ENCODE results near the gene RNF19B. TPM values are rescaled to one million over a fixed set of nuclear protein-coding genes. Genes with fewer than 3 reads are reported as not detected.
A peak's percentile ranks its signal among the peaks of the same experiment; 100 is the strongest.
"Not testable (repeated sequence)": the region's sequence is repeated elsewhere in the genome, so short reads cannot be mapped to it uniquely, and the experiment has no call there.

Gene RNF19B
- total RNA-seq, 2 experiments from 2014 or later: 14.0 to 15.8 TPM

DNA sequence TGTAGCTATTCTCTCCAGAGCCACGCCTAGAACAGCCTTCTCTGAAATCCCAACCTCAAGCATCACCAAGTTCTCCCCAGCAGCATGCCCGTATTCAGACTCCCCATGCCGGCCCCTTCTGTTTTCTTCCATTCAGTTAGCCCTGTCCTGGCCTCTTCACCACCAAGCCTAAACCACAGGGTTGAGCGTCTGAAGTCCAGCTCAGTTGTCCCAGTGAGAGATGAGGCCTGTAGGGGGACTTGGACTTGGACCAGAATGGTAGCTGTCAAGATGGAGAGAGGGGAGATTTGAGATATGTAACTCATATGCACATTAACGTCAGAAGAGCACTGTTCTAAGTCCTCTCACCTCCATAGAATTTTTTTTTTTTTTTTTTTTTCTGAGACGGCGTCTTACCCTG, 58.0 kb downstream of the RNF19B start:
- Mint-ChIP-seq H3K27me3 (ENCODE audit: low read depth) (peaks cover 45% of the 10 kb centered on the region), H3K4me3 (no peak overlapping the region), H3K9me3 (ENCODE audit: insufficient read depth) (no peaks in the 10 kb centered on the region), H3K36me3 (ENCODE audit: low read depth) (peaks cover 2% of the 10 kb centered on the region), H3K27ac (no peak overlapping the region), H3K4me1 (ENCODE audit: low read depth) (peaks cover 3% of the 10 kb centered on the region)
- no peak for DNase-seq
- POLR2A ChIA-PET: no interaction called here
- no peak for ATAC-seq
- CTCF ChIA-PET: no interaction called here

DNA sequence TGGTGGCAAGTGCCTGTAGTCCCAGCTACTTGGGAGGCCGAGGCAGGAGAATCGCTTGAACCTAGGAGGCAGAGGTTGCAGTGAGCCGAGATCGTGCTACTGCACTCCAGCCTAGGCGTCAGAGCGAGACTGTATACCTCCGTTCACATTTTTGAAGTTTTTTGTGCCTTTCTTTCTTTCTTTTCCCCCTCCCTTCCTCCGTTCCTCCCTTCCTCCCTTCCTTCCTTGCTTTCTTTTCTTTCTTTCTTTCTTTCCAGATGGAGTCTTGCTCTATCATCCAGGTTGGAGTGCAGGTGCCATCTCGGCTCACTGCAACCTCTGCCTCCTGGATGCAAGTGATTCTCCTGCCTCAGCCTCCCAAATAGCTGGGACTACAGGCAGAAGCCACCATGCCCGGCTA, 59.0 kb downstream of the RNF19B start:
- POLR2A ChIA-PET: not testable (repeated sequence)

DNA sequence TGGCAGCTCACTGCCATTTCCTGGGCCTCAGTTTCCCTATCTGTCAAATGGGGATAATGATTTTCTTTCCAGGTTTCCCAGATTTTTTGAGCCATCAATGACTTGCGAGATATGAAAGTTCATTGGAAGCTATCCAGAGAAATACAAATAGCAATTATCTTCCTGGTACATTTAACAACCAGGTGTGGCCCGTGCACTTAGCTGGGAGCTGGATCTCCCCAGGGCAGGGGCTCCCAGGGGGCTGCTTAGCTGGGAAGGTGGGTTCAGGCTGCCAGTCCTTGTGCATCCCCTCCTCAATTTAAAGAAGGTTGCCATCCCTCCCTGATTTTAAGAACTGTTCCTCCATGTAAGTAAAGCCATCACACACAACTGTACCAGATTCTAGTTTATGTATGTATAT, 59.8 kb downstream of the RNF19B start:
- Mint-ChIP-seq H3K27ac (no peak overlapping the region), H3K9me3 (ENCODE audit: insufficient read depth) (no peaks in the 10 kb centered on the region), H3K4me3 (no peak overlapping the region), H3K27me3 (ENCODE audit: low read depth) (peaks cover 52% of the 10 kb centered on the region), H3K4me1 (ENCODE audit: low read depth) (peaks cover 6% of the 10 kb centered on the region), H3K36me3 (ENCODE audit: low read depth) (peaks cover 2% of the 10 kb centered on the region)
- DNase-seq (no peak), ATAC-seq (no peak)
- CTCF ChIA-PET: interaction anchor here (0.7 to 1.5 kb wide), 3 partner anchors 18 to 455 kb away, joined by 3 read pairs; partner anchors contain the start of gene HPCA
- POLR2A ChIA-PET: interaction anchor here (0.5 kb wide), 1 partner anchor 13 kb away, joined by 3 read pairs; no protein-coding TSS in a partner anchor

More for the DNA sequence above, 59.0 kb downstream of the RNF19B start:
- not testable (repeated sequence) for H3K9me3 Mint-ChIP-seq (ENCODE audit: insufficient read depth); H3K4me1 Mint-ChIP-seq (ENCODE audit: low read depth); H3K27ac Mint-ChIP-seq; H3K36me3 Mint-ChIP-seq (ENCODE audit: low read depth); DNase-seq; ATAC-seq; H3K4me3 Mint-ChIP-seq
- CTCF ChIA-PET: interaction anchor here (1.5 kb wide), 2 partner anchors 19 to 149 kb away, joined by 3 read pairs; partner anchors contain the start of gene HPCA
- peaks cover 50% of the 10 kb centered on the region for H3K27me3 Mint-ChIP-seq (ENCODE audit: low read depth)

DNA sequence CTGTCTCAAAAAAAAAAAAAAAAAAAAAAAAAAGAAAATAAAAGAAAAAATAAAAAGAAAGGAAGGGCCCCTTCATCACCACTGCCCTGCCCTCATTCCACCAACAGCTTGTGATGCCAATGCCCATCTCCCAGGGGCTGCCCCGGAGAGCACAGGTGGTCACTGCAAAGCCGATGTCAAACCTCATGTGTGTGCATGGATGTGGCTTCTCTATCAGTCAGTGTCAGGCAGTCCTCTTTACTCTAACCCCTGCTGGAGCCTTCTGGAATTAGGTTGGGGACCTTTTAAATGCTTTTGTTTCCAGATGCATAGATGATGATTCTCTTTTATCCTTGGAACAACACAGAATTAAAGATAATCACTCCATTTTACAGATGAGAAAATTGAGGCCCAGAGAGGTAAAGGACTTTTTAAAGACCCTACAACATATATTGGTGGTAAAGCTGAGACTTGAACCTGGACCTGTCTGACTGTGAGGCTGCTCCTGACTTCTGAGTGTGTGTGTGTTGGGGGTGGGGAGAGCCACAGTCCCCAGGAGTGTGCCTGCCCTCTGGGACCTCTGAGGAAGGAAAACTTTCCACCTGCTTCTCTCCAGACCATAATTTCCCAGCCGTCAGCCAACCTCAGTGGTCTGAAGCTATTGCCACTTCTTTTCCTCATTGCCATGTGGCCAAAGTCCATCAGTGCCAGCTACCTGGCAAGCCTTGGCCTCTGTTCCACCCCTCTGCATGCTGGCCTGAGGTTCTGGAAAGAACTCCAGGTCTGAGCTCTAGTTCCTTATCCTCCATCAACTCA, 60.4 kb downstream of the RNF19B start:
- H3K4me3 Mint-ChIP-seq: no peak overlapping the region
- DNase-seq: no peak
- H3K27ac Mint-ChIP-seq: no peak overlapping the region
- CTCF ChIA-PET: interaction anchor here (0.7 to 1.5 kb wide), 3 partner anchors 18 to 456 kb away, joined by 3 read pairs; partner anchors contain the start of gene HPCA
- POLR2A ChIA-PET: interaction anchor here (0.5 kb wide), 1 partner anchor 14 kb away, joined by 3 read pairs; no protein-coding TSS in a partner anchor
- peaks cover 2% of the 10 kb centered on the region for H3K36me3 Mint-ChIP-seq (ENCODE audit: low read depth)
- no peak for ATAC-seq
- H3K27me3 Mint-ChIP-seq (ENCODE audit: low read depth): peaks cover 50% of the 10 kb centered on the region
- H3K9me3 Mint-ChIP-seq (ENCODE audit: insufficient read depth): no peaks in the 10 kb centered on the region
- peaks cover 6% of the 10 kb centered on the region for H3K4me1 Mint-ChIP-seq (ENCODE audit: low read depth)

DNA sequence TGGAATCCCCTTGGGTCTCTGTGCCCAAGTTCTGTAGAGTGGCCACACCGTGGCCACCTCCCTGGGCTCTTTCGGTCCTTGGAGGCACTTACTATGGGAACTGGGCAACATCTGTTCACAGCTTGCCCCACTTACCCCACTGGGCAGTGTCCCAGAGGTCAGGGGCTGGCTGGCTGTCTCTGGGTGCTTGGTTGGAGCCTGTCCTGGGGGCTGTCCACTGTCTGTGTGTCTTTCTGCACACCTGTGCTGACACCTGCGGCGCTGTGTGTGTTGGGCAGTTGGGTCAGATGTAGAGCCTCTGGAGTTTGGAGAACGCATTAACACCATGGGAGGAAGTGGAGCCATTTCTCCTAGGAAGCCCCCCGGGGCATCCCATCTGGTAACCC, 62.1 kb downstream of the RNF19B start:
- POLR2A ChIA-PET: no interaction called here
- Mint-ChIP-seq H3K4me3 (no peak overlapping the region), H3K4me1 (ENCODE audit: low read depth) (peaks cover 6% of the 10 kb centered on the region), H3K27ac (no peak overlapping the region), H3K9me3 (ENCODE audit: insufficient read depth) (no peaks in the 10 kb centered on the region), H3K27me3 (ENCODE audit: low read depth) (peaks cover 56% of the 10 kb centered on the region), H3K36me3 (ENCODE audit: low read depth) (peaks cover 2% of the 10 kb centered on the region)
- ATAC-seq (no peak), DNase-seq (no peak)
- CTCF ChIA-PET: no interaction called here

DNA sequence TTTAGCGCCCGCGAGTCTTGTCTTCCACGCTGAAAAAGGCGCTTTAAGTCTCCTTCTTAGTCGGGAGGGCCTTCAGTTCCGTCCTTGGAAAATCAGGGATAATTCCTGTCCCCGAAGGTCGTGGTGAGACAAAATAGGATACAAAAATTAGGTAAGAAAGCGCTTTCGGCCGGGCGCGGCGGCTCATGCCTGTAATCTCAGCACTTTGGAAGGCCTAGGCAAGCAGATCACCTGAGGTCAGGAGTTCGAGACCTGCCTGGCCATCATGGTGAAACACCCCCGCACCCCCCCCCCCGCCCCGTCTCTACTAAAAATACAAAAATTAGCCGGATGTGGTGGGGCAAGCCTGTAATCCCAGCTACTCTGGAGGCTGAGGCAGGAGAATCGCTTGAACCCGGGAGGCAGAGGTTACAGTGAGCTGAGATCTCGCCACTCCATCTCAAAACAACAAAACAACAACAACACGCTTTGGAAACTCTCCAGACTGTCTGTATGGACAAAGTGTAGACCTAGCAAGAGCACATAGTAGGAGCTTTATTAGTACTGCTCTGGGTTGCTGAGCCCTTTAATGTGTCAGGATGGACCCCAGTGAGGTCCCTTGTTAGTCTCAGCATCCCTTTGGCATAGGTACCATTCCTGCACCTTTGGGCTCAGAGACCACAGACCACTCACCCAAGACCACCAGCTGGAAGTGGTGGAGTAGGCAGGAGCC, 62.6 kb downstream of the RNF19B start:
- Mint-ChIP-seq H3K27me3 (ENCODE audit: low read depth) (peaks cover 61% of the 10 kb centered on the region), H3K4me1 (ENCODE audit: low read depth) (peaks cover 6% of the 10 kb centered on the region), H3K9me3 (ENCODE audit: insufficient read depth) (no peaks in the 10 kb centered on the region), H3K4me3 (peak overlapping the region; percentile 58), H3K27ac (no peak overlapping the region), H3K36me3 (ENCODE audit: low read depth) (peaks cover 2% of the 10 kb centered on the region)
- ChIA-PET CTCF (no interaction called here), POLR2A (no interaction called here)
- DNase-seq: no peak
- no peak for ATAC-seq

DNA sequence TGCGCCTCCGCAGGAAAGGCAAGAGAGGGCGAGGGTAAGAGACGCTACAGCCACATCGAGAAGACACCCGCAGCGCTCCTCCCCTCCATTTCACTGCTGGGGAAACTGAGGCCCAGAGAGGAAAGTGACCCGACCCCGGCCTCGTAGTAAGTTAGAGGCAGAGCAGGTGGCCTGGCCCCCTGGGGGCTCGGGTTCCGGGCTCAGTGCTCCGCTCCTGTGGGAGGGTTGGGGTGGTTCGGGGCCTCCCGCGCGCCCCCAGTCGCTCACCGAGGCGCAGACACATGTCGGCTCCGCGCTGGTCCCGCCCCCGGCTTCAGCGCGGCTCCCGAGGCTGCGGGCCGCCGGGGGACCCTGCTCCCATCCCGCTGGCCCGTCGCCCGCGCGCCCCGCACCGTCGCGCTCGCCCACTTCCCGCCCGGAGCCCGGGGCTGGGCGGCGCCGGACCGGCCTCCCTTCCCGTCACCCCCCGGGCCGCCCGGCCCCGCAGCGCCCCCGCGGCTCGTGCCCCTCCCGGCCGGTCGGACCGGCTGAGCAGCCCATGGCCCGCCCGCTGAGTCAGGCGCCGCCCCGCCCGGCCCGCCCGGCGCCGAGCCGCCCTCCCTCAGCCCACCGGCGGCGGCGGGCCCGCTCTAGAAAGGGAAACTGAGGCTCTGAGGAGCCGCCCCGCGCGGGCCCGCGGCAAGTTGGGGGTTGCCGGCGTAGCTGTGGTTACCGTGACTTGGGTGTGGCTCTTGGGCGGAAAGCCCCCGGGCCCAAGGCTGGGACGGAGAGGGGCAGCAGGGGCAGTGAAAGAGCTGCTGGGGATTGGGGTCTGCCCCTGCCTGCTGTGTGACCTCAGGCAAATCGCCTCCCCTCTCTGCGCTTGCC, 63.4 kb downstream of the RNF19B start, which contains the start of gene TMEM54:
TSS of gene TMEM54 (minus strand) at position 434 of the 867 bp plus-strand sequence. CDS start at position 283, 151 bp downstream.
- Mint-ChIP-seq H3K4me1 (ENCODE audit: low read depth) (peaks cover 6% of the 10 kb centered on the region), H3K9me3 (ENCODE audit: insufficient read depth) (no peaks in the 10 kb centered on the region), H3K4me3 (peak within 1 kb of the TSS; percentile 58), H3K27ac (no peak within 1 kb of the TSS), H3K27me3 (ENCODE audit: low read depth) (peaks cover 68% of the 10 kb centered on the region), H3K36me3 (ENCODE audit: low read depth) (peaks cover 2% of the 10 kb centered on the region)
- CTCF ChIA-PET: no interaction called here
- POLR2A ChIA-PET: no interaction called here
- ATAC-seq (peak; percentile 67), DNase-seq (no peak)

DNA sequence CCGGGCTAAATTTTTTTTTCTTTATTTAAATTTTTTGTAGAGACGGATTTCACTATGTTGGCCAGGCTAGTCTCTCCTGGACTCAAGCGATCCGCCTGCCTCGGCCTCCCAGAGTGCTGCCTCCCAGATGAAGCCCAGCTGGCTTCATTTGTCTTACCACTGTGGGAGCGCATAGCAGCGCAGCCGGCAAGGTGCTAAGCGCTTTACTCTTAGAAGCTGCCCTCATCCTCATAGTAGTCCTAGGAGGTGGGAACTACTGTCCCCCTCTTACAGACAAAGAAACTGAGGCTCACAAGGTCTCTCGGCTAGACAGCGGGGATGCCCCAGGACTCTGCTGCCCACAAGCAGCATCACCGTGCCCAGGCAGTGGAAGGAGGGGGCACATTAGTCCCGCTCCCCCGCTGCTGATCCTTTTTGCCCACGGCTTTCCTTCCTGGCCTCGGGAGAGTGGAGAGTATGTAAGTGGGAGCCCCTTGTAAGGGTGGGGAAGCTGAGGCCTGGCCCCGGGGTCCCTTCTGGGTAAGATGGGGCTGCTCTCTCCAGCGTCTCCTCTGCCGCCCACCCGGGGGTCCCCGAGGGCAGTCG, 64.1 kb downstream of the RNF19B start:
- Mint-ChIP-seq H3K4me1 (ENCODE audit: low read depth) (peaks cover 6% of the 10 kb centered on the region), H3K36me3 (ENCODE audit: low read depth) (peaks cover 2% of the 10 kb centered on the region), H3K27me3 (ENCODE audit: low read depth) (peaks cover 70% of the 10 kb centered on the region), H3K27ac (no peak overlapping the region), H3K4me3 (peak overlapping the region; percentile 25), H3K9me3 (ENCODE audit: insufficient read depth) (no peaks in the 10 kb centered on the region)
- ChIA-PET CTCF (no interaction called here), POLR2A (no interaction called here)
- ATAC-seq (no peak), DNase-seq (no peak)

DNA sequence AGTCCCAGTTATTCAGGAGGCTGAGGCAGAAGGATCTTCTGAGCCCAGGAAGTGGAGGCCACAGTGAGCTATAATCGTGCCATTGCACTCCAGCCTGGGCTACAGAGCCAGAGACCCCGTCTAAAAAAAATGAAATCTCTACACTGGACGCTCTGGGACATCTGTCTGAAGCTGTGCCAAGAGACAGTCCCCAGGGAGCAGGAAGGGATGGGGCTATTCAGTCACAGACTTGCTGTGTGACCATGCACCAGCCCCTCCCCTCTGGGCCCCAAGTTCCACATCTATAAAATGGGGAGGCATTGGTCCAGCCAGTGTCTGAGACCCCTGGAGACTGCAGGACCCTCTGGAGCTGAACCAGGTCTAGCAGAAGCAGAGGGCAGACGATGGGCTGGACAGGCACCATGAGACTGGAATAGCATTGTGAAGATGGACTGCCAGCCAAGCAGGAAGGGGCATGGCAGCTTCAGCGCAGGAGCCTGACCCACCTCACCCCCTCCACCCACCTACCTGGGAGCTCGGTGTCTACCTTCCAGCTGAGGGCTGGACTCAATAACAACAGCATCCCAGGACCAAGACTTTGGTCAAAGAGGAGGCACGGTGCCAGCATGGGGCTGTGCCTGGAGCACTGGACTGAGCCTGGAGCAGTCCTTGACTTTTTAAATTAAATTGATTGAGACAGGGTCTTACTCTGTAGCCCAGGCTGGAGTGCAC, 64.9 kb downstream of the RNF19B start:
- ATAC-seq (no peak), DNase-seq (no peak)
- Mint-ChIP-seq H3K27me3 (ENCODE audit: low read depth) (peaks cover 66% of the 10 kb centered on the region), H3K9me3 (ENCODE audit: insufficient read depth) (no peaks in the 10 kb centered on the region), H3K4me3 (no peak overlapping the region), H3K4me1 (ENCODE audit: low read depth) (peaks cover 6% of the 10 kb centered on the region), H3K27ac (no peak overlapping the region), H3K36me3 (ENCODE audit: low read depth) (peaks cover 2% of the 10 kb centered on the region)
- ChIA-PET POLR2A (no interaction called here), CTCF (interaction anchor here (0.7 to 1.5 kb wide), 4 partner anchors 9 to 227 kb away, joined by 3 read pairs; no protein-coding TSS in a partner anchor)

DNA sequence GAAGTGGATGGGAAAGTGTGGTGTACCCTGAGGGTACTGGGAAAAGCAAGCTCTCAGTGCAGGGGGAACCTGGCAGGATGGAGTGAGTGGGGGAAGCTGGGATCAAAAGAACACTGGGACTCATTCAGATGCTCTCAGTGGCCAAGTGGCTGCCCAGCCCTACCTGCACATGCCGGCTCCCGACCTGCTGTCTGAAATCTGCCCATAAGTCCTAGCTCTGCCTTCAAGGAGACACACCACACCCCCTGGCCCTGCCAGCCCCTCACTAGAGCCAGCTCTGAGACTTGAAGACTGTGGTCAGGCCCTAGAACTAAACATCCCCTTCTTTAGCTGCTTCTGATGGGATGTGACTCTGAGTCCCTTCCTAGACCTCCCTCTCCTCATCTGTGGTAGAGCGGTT, 65.7 kb downstream of the RNF19B start:
- ChIA-PET POLR2A (no interaction called here), CTCF (interaction anchor here (0.8 to 1.5 kb wide), 3 partner anchors 9 to 228 kb away, joined by 3 read pairs; no protein-coding TSS in a partner anchor)
- Mint-ChIP-seq H3K27me3 (ENCODE audit: low read depth) (peaks cover 58% of the 10 kb centered on the region), H3K4me3 (no peak overlapping the region), H3K27ac (no peak overlapping the region), H3K36me3 (ENCODE audit: low read depth) (peaks cover 2% of the 10 kb centered on the region), H3K4me1 (ENCODE audit: low read depth) (peaks cover 6% of the 10 kb centered on the region), H3K9me3 (ENCODE audit: insufficient read depth) (no peaks in the 10 kb centered on the region)
- DNase-seq: no peak
- ATAC-seq: no peak
